Adrenal gland (tissue), 12 donors: ENCODE measurements around the gene MSLN. TPM values are rescaled to one million over a fixed set of nuclear protein-coding genes. Genes with fewer than 3 reads are reported as not detected.

Experiments used
- DNase-seq, 7 donors: peaks; one replicate each; pipeline ENCODE4 v3.0.0-alpha.2; 2019 to 2020
- H3K27ac ChIP-seq, 5 donors: fragments of 200-600 bp; sonication (generic) in 4 of 5; 1 replicate in 3 of 5; 2 replicates in 2 of 5; pipeline versions ENCODE4 v1.5.1 to v1.8.0; 2016 to 2020; ENCODE audit warnings: mild to moderate bottlenecking in 1 of 5
- H3K27me3 ChIP-seq: fragments of 200-600 bp; 2 replicates; pipeline ENCODE4 v1.8.0; 2021
- H3K36me3 ChIP-seq, 2 donors: fragments of 200-600 bp; replicated peaks in 1 of 2; 1 replicate in 1 of 2; 2 replicates in 1 of 2; pipeline versions ENCODE4 v1.5.1 to v1.8.0; 2018 to 2022
- H3K4me1 ChIP-seq, 2 donors: fragments of 200-600 bp; replicated peaks in 1 of 2; 1 replicate in 1 of 2; 2 replicates in 1 of 2; pipeline versions ENCODE4 v1.5.1 to v1.8.0; 2018 to 2021
- H3K4me3 ChIP-seq, 4 donors: fragments of 200-600 bp; sonication (generic) in 3 of 4; one replicate each; pipeline ENCODE4 v1.5.1; 2016 to 2018
- H3K9me3 ChIP-seq, 3 donors: fragments of 200-600 bp; sonication (generic) in 1 of 3; replicated peaks in 1 of 3; 1 replicate in 2 of 3; 2 replicates in 1 of 3; pipeline versions ENCODE4 v1.5.1 to v1.8.0; 2016 to 2021
- CTCF ChIP-seq, 6 experiments: fragments of 450-650 bp in 4 of 6; fragments of 200-600 bp in 2 of 6; sonication (generic) in 1 of 6; IDR thresholded peaks; 1 replicate in 5 of 6; 2 replicates in 1 of 6; pipeline versions ENCODE4 v1.5.1 to v1.8.0; 2016 to 2021; ENCODE audit warnings: antibody characterized with exemption in 6 of 6, mild to moderate bottlenecking in 2 of 6, moderate library complexity in 1 of 6
- POLR2A ChIP-seq, 2 donors: fragments of 450-650 bp; IDR thresholded peaks; one replicate each; pipeline ENCODE4 v1.6.1; 2017; ENCODE audit warnings: antibody characterized with exemption in 2 of 2, mild to moderate bottlenecking in 2 of 2, moderate library complexity in 1 of 2
- WGBS, 4 donors: extraction: QIAGEN DNeasy Blood & Tissue Kit in 2 of 4; methylation state at CpG; one replicate each; pipeline versions ENCODE4 v1.1.5 to v1.1.7; 2013 to 2017; 5-methylcytosine and 5-hydroxymethylcytosine counted together
- intact Hi-C, 2 donors: fragments of 100-400 bp; cut with DNase I; formaldehyde crosslinking; loops; one replicate each; pipeline versions ENCODE4 v1.14.1 to v1.15.0; 2022 to 2023
- polyA plus RNA-seq, 3 donors: library from polyadenylated mRNA; stranded (reverse); fragments of 200-250 nt in 2 of 3; fragments of 350-450 nt in 1 of 3; fragmentation: Illumina TruSeq in 1 of 3; extraction: RNeasy Lipid Tissue Mini Kit (QIAGEN cat#74804) in 1 of 3; gene quantifications; one replicate each; pipeline ENCODE4 v1.2.3, GENCODE V29; 2013 to 2014
- total RNA-seq, 9 donors: library from RNA; depleted of rRNA in 4 of 9; stranded (reverse); fragments of >200 nt in 4 of 9; fragments of 120-200 nt in 1 of 9; fragmentation: NEBNext Ultra II Directional in 1 of 9; extraction: Animal tissue kit (Norgen Biotek cat#: 25700) in 1 of 9; gene quantifications; one replicate each; pipeline versions ENCODE4 v1.1.0 to v1.2.4, GENCODE V29; 2013 to 2023
- donor health status: healthy with polysubstance abuse.
- donor health status: Bipolar disorder and iron deficiency.
- donor health status: DM: yes; HTN: yes; CAD: no.
- donor health status: DM: no; HTN: no; CAD: no.
- donor health status: DM: no; HTN: no; CAD: no.
- donor health status: DM: yes; HTN: yes; CAD: no.

MSLN gene
- total and polyA plus RNA-seq, 12 donors: 0.13 to 0.46 (median 0.30) TPM; not detected in 8

GRCh38 chr16:794091-794822 is 33.7 kb downstream of the MSLN start:
- peaks cover 0 to under 1% of the 10 kb centered on the region in 2 donors for H3K4me1 ChIP-seq

DNA sequence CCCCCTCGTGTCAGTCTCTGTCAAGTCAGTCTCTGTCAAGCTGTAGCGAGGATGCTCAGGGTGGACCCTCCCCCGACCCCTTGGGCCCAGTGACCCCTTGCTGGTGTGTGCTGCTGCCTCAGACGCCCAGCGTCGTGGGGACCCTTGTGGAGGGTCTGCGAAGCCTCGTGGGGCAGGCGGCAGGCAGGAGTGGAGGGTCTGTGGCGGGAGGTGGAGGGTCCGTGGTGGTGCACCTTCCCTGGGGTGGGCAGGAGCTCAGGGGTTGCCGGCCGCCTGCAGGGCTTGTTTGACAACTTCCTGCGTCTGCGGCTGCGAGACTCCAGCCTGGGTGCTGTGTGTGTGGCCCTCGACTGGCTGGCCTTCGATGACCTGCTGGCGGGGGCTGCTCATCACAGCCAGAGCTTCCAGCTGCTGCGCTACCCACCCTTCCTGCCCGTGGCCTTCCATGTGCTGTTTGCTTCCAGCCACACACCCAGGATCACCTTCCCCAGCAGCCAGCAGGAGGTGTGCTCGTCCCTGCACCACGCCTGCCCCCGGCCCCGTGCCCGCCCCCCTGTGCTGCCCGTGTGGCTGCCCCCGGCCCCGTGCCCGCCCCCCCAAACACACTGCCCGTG is 34.4 kb downstream of the MSLN start:
- Histone ChIP-seq H3K27me3 (peaks cover 12% of the 10 kb centered on the region), H3K27ac (no peak overlapping the region), H3K36me3 (no peaks in the 10 kb centered on the region), H3K4me1 (no peaks in the 10 kb centered on the region), H3K4me3 (no peak overlapping the region), H3K9me3 (no peaks in the 10 kb centered on the region)
- no peak for TF ChIP-seq CTCF (IDR thresholded peaks at IDR 0.05)
- TF ChIP-seq POLR2A (IDR thresholded peaks at IDR 0.05): no peak
- intact Hi-C loops: no loop called here
- 87 to 89% (median 87%) methylated on average over 17 to 31 of the region's 31 CpGs for WGBS, 4 donors
- no peak for DNase-seq

More at GRCh38 chr16:794091-794822, 33.7 kb downstream of the MSLN start:
- Histone ChIP-seq H3K27ac (no peak overlapping the region), H3K4me3 (no peak overlapping the region), H3K27me3 (peaks cover 7% of the 10 kb centered on the region), H3K9me3 (no peaks in the 10 kb centered on the region), H3K36me3 (no peaks in the 10 kb centered on the region)
- 92 to 94% (median 93%) methylated on average over 18 to 40 of the region's 40 CpGs for WGBS, 4 donors
- DNase-seq: no peak
- no peak for TF ChIP-seq CTCF (IDR thresholded peaks at IDR 0.05)
- TF ChIP-seq POLR2A (IDR thresholded peaks at IDR 0.05): no peak
- intact Hi-C loops: no loop called here

DNA sequence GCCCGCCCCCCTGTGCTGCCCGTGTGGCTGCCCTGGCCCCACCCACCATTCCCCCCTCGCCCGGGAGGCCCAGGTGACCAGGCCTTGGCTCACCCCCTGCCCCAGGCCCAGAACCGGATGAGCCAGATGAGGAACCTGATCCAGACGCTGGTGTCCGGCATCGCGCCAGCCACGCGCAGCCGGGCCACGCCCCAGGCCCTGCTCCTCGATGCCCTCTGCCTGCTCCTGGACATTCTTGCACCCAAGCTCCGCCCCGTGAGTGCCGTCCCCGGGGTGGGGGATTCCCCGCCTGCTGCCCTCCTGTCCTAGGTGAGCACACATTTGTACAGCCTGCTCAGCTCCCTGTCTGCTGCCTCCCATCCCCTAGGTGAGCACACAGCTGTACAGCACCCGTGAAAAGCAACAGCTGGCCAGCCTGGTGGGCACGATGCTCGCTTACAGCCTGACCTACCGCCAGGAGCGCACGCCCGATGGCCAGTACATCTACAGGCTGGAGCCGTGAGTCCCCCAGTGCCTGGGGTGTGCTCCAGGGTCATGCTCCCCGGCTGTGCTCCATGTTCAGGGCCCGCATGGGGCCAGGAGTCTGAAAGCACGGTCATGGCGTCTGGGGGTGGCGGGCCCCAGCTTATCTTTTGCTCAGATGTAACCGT is 35.2 kb downstream of the MSLN start:
- Histone ChIP-seq H3K9me3 (no peaks in the 10 kb centered on the region), H3K27ac (no peak overlapping the region), H3K4me3 (no peak overlapping the region), H3K4me1 (no peaks in the 10 kb centered on the region), H3K27me3 (peaks cover 19% of the 10 kb centered on the region), H3K36me3 (no peaks in the 10 kb centered on the region)
- intact Hi-C loops: no loop called here
- TF ChIP-seq POLR2A (IDR thresholded peaks at IDR 0.05): no peak
- no peak for TF ChIP-seq CTCF (IDR thresholded peaks at IDR 0.05)
- DNase-seq: no peak
- 83 to 97% (median 89%) methylated on average over 5 to 32 of the region's 33 CpGs for WGBS, 4 donors

- TF ChIP-seq CTCF (IDR thresholded peaks at IDR 0.05) (no peak), POLR2A (IDR thresholded peaks at IDR 0.05) (no peak)
- no peak overlapping the region for H3K27ac ChIP-seq
- H3K9me3 ChIP-seq: no peaks in the 10 kb centered on the region
- 92 to 97% (median 94%) methylated on average over 12 to 38 of the region's 38 CpGs for WGBS, 4 donors
- intact Hi-C loops: no loop called here
- no peak for DNase-seq
- no peaks in the 10 kb centered on the region for H3K4me1 ChIP-seq
- no peaks in the 10 kb centered on the region for H3K36me3 ChIP-seq
- H3K4me3 ChIP-seq: no peak overlapping the region
- H3K27me3 ChIP-seq: peaks cover 27% of the 10 kb centered on the region
These were observed 36.0 kb downstream of the MSLN start for GRCh38 chr16:796296-797119.
